ENCODE results near the gene EEA1. TPM values are rescaled to one million over a fixed set of nuclear protein-coding genes. Genes with fewer than 3 reads are reported as not detected.
A peak's percentile ranks its signal among the peaks of the same experiment; 100 is the strongest.

The EEA1 gene
- total RNA-seq, 1 donor from 2014 or later, result 59.2 TPM

DNA sequence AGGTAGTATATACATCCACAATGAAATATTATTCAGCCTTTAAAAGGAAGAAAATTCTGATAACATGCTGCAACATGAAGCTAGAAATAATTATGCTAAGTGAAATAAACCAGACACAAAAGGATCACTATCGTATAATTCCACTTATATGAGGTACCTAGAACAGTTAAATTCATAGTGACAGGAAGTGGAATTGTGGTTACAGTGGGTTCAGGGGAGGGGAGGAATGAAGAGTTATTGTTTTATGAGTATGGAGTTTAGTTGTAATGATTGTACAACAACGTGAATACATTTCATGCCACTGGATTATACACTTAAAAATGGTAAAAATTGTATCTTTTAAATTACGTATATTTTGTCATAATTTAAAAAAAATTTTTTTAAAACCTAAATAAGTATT, 21.0 kb downstream of the EEA1 start:
- TF ChIP-seq POLR2AphosphoS5 (IDR thresholded peaks at IDR 0.05; ENCODE audit: insufficient read depth in 1 of 2, low read depth in 1 of 2) (no peak), POLR2A (IDR thresholded peaks at IDR 0.05) (no peak)
- TF ChIP-seq, protein P1, sequence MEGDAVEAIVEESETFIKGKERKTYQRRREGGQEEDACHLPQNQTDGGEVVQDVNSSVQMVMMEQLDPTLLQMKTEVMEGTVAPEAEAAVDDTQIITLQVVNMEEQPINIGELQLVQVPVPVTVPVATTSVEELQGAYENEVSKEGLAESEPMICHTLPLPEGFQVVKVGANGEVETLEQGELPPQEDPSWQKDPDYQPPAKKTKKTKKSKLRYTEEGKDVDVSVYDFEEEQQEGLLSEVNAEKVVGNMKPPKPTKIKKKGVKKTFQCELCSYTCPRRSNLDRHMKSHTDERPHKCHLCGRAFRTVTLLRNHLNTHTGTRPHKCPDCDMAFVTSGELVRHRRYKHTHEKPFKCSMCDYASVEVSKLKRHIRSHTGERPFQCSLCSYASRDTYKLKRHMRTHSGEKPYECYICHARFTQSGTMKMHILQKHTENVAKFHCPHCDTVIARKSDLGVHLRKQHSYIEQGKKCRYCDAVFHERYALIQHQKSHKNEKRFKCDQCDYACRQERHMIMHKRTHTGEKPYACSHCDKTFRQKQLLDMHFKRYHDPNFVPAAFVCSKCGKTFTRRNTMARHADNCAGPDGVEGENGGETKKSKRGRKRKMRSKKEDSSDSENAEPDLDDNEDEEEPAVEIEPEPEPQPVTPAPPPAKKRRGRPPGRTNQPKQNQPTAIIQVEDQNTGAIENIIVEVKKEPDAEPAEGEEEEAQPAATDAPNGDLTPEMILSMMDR (IDR thresholded peaks at IDR 0.05), result no peak
- Histone ChIP-seq H3K9me3 (no peaks in the 10 kb centered on the region), H3K27me3 (no peaks in the 10 kb centered on the region), H3K4me1 (peaks cover 36% of the 10 kb centered on the region), H3K27ac (no peak overlapping the region), H3K4me3 (no peak overlapping the region), H3K36me3 (no peaks in the 10 kb centered on the region)
- intact Hi-C loops (cut with DNase I), result no loop called here
- no peak for DNase-seq (ENCODE audit: extremely low spot score in 2 of 2)

DNA sequence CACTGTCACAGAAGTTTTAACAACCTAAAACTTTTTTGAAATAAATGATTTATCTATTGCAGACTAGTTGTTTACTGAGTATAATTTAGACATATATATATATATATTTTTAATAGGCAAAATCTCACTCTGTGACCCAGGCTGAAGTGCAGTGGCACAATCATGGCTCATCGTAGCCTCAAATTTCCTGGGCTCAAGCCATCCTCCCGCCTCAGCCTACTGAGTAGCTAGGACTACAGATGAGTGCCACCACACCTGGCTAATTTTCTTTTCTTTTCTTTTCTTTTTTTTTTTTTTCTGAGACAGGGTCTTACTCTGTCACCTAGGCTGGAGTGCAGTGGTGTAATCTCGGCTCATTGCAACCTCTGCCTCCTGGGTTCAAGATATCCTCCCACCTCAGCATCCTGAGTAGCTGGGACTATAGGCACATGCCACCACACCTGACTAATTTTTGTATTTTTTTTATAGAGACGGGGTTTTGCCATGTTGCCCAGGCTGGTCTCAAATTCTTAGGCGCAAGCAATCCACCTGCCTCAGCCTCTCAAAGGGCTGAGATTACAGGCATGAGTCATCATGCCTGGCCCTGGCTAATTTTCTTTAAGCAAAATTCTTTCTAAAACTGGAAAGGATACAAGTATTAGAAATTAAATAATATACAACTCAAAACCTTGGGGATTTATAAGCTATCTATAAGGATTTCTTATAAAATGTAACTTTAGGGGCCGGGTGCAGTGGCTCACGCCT, 23.1 kb downstream of the EEA1 start:
- no peaks in the 10 kb centered on the region for H3K36me3 ChIP-seq
- H3K4me1 ChIP-seq, result peaks cover 20% of the 10 kb centered on the region
- H3K4me3 ChIP-seq, result no peak overlapping the region
- TF ChIP-seq, protein P1 (IDR thresholded peaks at IDR 0.05), result no peak
- TF ChIP-seq POLR2AphosphoS5 (IDR thresholded peaks at IDR 0.05; ENCODE audit: insufficient read depth in 1 of 2, low read depth in 1 of 2) (no peak), POLR2A (IDR thresholded peaks at IDR 0.05) (no peak)
- DNase-seq (ENCODE audit: extremely low spot score in 2 of 2), result no peak
- no peak overlapping the region for H3K27ac ChIP-seq
- H3K27me3 ChIP-seq, result no peaks in the 10 kb centered on the region
- H3K9me3 ChIP-seq, result no peaks in the 10 kb centered on the region
- intact Hi-C loops (cut with DNase I), result no loop called here

DNA sequence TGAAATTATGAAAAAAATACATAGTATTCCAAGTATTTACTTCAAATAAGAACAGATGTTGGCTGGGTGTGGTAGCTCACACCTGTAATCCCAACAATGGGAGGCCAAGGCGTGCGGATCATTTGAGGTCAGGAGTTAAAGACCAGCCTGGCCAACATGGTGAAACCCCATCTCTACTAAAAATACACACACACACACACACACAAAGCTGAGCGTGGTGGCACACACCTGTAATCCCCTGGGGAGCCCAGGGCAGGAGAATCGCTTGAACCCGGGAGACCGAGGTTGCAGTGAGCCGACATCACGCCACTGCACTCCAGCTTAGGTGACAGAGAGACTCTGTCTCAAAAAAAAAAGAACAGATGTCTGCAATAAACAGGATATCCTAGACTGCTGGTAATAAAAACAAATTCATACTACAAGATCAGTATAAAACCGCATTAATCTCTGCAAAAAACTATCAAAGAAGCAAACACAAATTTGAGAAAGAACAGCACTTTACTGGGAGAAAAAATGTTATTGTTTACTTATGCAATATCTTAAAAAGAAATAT, 23.8 kb downstream of the EEA1 start:
- no peak for DNase-seq (ENCODE audit: extremely low spot score in 2 of 2)
- intact Hi-C loops (cut with DNase I), result no loop called here
- Histone ChIP-seq H3K9me3 (no peaks in the 10 kb centered on the region), H3K4me1 (peaks cover 18% of the 10 kb centered on the region), H3K27ac (no peak overlapping the region), H3K4me3 (no peak overlapping the region), H3K27me3 (no peaks in the 10 kb centered on the region), H3K36me3 (no peaks in the 10 kb centered on the region)
- TF ChIP-seq POLR2AphosphoS5 (IDR thresholded peaks at IDR 0.05; ENCODE audit: insufficient read depth in 1 of 2, low read depth in 1 of 2) (no peak), POLR2A (IDR thresholded peaks at IDR 0.05) (no peak)
- TF ChIP-seq, protein P1 (IDR thresholded peaks at IDR 0.05), result no peak

DNA sequence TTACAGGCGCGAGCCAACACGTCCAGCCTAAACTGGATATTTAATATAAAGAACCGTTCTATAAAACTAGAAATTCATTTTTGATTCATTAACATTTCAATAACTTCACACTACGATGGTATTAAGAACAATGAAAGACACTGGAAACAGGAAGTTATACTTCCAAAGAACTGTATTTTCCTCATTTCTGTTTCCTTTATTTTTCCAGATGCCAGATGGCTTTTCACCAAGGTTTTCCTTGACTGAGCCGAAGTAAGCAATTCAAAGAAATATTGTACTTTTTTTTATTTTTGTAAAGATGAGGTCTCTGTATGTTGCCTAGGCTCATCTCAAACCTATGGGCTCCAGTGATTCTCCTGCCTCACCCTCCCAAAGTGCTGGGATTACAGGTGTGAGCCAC, 28.2 kb downstream of the EEA1 start:
- Histone ChIP-seq H3K36me3 (no peaks in the 10 kb centered on the region), H3K27ac (peak overlapping the region; percentile 70), H3K9me3 (no peaks in the 10 kb centered on the region), H3K27me3 (no peaks in the 10 kb centered on the region), H3K4me3 (no peak overlapping the region), H3K4me1 (peaks cover 21% of the 10 kb centered on the region)
- TF ChIP-seq POLR2AphosphoS5 (IDR thresholded peaks at IDR 0.05; ENCODE audit: insufficient read depth in 1 of 2, low read depth in 1 of 2) (no peak), POLR2A (IDR thresholded peaks at IDR 0.05) (no peak)
- TF ChIP-seq, protein P1 (IDR thresholded peaks at IDR 0.05), result no peak
- DNase-seq (ENCODE audit: extremely low spot score in 2 of 2), result no peak
- intact Hi-C loops (cut with DNase I), result no loop called here

DNA sequence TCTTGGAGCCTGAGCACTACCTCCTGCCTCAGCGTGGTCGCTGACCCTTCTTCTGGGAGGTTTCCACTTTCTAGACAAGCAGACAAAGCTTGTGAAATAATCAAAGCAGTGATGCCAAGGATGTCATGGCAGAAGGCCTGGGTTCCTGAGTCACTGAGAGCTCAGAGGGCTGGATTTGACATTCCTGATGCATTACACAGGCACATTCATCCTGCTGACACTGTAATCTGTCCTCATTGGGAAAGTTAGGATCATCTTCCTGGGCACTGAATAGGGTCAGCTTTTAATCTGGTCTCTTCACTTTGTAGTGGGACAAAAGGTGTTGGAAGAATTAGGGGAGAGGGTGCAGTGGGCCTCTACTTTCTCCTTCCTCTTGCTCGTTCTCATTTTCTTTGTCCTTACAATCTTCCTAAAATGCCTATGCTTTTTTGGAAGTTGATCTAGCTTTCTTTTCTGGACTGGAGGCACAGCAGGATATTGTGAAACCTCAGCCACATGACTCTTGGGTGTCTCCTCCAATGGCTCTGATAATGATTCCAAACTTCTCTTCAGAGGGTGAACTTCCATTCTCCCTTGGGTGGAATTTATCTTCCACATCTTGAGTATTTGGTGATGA, 29.6 kb downstream of the EEA1 start:
- peak overlapping the region in 1 of 2 donors; percentile 5 for H3K4me3 ChIP-seq
- intact Hi-C loops (cut with DNase I), result no loop called here
- no peaks in the 10 kb centered on the region for H3K36me3 ChIP-seq
- peak in 1 of 2 donors; percentile 97 for DNase-seq (ENCODE audit: extremely low spot score in 2 of 2)
- peak; percentile 44 to 92 for TF ChIP-seq POLR2AphosphoS5 (IDR thresholded peaks at IDR 0.05; ENCODE audit: insufficient read depth in 1 of 2, low read depth in 1 of 2)
- TF ChIP-seq, protein P1 (IDR thresholded peaks at IDR 0.05), result no peak
- no peaks in the 10 kb centered on the region for H3K9me3 ChIP-seq
- no peaks in the 10 kb centered on the region for H3K27me3 ChIP-seq
- H3K27ac ChIP-seq, result peak overlapping the region; percentile 70
- H3K4me1 ChIP-seq, result peaks cover 17% of the 10 kb centered on the region

All from vagina (tissue), 2 donors.